Hematopoietic multipotent progenitor cell treated with erythropoietin and hydrocortisone succinate and interleukin-3 and kit ligand, for 8 days (in vitro differentiated cells): ENCODE measurements around the gene ZNF827.
A peak's percentile ranks its signal among the peaks of the same experiment; 100 is the strongest.

Experiments used
- DNase-seq: peaks from one replicate; pipeline ENCODE4 v3.0.0-alpha.2; 2015

The ZNF827 gene

GRCh38 chr4:145821766-145822165 lies 116.9 kb downstream of the ZNF827 start:
- DNase-seq = no peak

- DNase-seq = no peak
Observed at GRCh38 chr4:145820407-145820806, 118.2 kb downstream of the ZNF827 start.

- DNase-seq = no peak
Observed at GRCh38 chr4:145819853-145820181, 118.8 kb downstream of the ZNF827 start.

- DNase-seq = no peak
Observed at GRCh38 chr4:145819101-145819852, 119.3 kb downstream of the ZNF827 start.

GRCh38 chr4:145818011-145818410 lies 120.6 kb downstream of the ZNF827 start:
- DNase-seq = peak; percentile 82

GRCh38 chr4:145816091-145816490 lies 122.5 kb downstream of the ZNF827 start:
- DNase-seq = peak; percentile 58

GRCh38 chr4:145815626-145816025 lies 123.0 kb downstream of the ZNF827 start:
- no peak for DNase-seq

- no peak for DNase-seq
Observed at GRCh38 chr4:145815027-145815612, 123.5 kb downstream of the ZNF827 start.

- no peak for DNase-seq
Observed at GRCh38 chr4:145814246-145814645, 124.4 kb downstream of the ZNF827 start.

GRCh38 chr4:145812919-145813318 lies 125.7 kb downstream of the ZNF827 start:
- DNase-seq = no peak

- DNase-seq = no peak
Observed at GRCh38 chr4:145808848-145809512, 129.6 kb downstream of the ZNF827 start.

- peak; percentile 72 for DNase-seq
Observed at GRCh38 chr4:145808021-145808650, 130.5 kb downstream of the ZNF827 start.

GRCh38 chr4:145805490-145805889 lies 133.1 kb downstream of the ZNF827 start:
- DNase-seq = no peak

GRCh38 chr4:145804116-145804515 lies 134.5 kb downstream of the ZNF827 start:
- peak; percentile 44 for DNase-seq

GRCh38 chr4:145799223-145799622 lies 139.4 kb downstream of the ZNF827 start:
- DNase-seq = no peak

GRCh38 chr4:145797278-145797677 lies 141.3 kb downstream of the ZNF827 start:
- no peak for DNase-seq

- DNase-seq = no peak
Observed at GRCh38 chr4:145796346-145796745, 142.3 kb downstream of the ZNF827 start.

- no peak for DNase-seq
Observed at GRCh38 chr4:145795521-145795920, 143.1 kb downstream of the ZNF827 start.

- DNase-seq = no peak
Observed at GRCh38 chr4:145792429-145792828, 146.2 kb downstream of the ZNF827 start.

GRCh38 chr4:145791988-145792387 lies 146.6 kb downstream of the ZNF827 start:
- no peak for DNase-seq

GRCh38 chr4:145788755-145789154 lies 149.9 kb downstream of the ZNF827 start:
- DNase-seq = no peak

GRCh38 chr4:145786830-145787229 lies 151.8 kb downstream of the ZNF827 start:
- DNase-seq = no peak

GRCh38 chr4:145786261-145786660 lies 152.4 kb downstream of the ZNF827 start:
- no peak for DNase-seq
